Ishikawa (cell line): ENCODE measurements around the gene DSEL.

Source experiments
- CEBPB ChIP-seq: IDR thresholded peaks from 2 replicates; pipeline ENCODE4 v1.6.1; 2012
- CREB1 ChIP-seq: IDR thresholded peaks from 2 replicates; pipeline ENCODE4 v1.6.1; 2012; ENCODE audit warnings: low read depth
- EGR1 ChIP-seq: IDR thresholded peaks from 2 replicates; pipeline ENCODE4 v1.6.1; 2012
- EP300 ChIP-seq: IDR thresholded peaks from 2 replicates; pipeline ENCODE4 v1.6.1; 2012; ENCODE audit warnings: borderline replicate concordance
- FOXM1 ChIP-seq: IDR thresholded peaks from 2 replicates; pipeline ENCODE4 v1.6.1; 2012; ENCODE audit warnings: low read depth, borderline replicate concordance
- MAX ChIP-seq: IDR thresholded peaks from 2 replicates; pipeline ENCODE4 v1.6.1; 2012
- NFIC ChIP-seq: IDR thresholded peaks from 2 replicates; pipeline ENCODE4 v1.6.1; 2012
- RAD21 ChIP-seq: IDR thresholded peaks from 2 replicates; pipeline ENCODE4 v1.6.1; 2012; ENCODE audit warnings: low read depth
- REST ChIP-seq: IDR thresholded peaks from 2 replicates; pipeline ENCODE4 v1.6.1; 2012; ENCODE audit warnings: low read depth, mild to moderate bottlenecking
- TAF1 ChIP-seq: IDR thresholded peaks from 2 replicates; pipeline ENCODE4 v1.6.1; 2012; ENCODE audit warnings: low read depth, mild to moderate bottlenecking
- TCF12 ChIP-seq: IDR thresholded peaks from 2 replicates; pipeline ENCODE4 v1.6.1; 2012; ENCODE audit warnings: low read depth
- TEAD4 ChIP-seq: IDR thresholded peaks from 2 replicates; pipeline ENCODE4 v1.6.1; 2012
- USF1 ChIP-seq: IDR thresholded peaks from 2 replicates; pipeline ENCODE4 v1.6.1; 2012
- YY1 ChIP-seq: IDR thresholded peaks from 2 replicates; pipeline ENCODE4 v1.6.1; 2012; ENCODE audit warnings: low read depth
- ZBTB7A ChIP-seq: IDR thresholded peaks from 2 replicates; pipeline ENCODE4 v1.6.1; 2012; ENCODE audit warnings: low read depth

The DSEL gene

DNA sequence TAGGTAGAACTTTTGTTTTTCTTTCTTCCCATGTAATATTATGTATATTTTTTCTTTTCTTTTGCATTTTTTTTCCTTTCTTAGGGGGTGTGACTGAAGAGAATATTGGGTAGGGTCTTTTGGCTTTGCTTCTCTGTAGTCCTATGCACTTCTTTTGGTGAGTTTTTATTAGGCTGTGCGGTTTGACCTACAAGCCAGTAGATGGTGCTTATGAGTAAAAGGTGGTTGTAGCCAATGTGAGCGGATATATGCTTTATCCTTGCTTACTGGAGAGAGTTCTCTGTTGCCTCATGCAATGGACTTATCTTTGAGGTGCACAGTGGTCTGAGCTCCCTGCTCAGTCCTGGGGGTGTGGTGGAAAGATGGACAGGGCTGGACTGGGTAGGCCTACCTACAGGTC, 52.7 kb downstream of the DSEL start:
- TF ChIP-seq RAD21 (peak; percentile 22; the same call in 1 of the 2 replicates), CEBPB (no peak)

DNA sequence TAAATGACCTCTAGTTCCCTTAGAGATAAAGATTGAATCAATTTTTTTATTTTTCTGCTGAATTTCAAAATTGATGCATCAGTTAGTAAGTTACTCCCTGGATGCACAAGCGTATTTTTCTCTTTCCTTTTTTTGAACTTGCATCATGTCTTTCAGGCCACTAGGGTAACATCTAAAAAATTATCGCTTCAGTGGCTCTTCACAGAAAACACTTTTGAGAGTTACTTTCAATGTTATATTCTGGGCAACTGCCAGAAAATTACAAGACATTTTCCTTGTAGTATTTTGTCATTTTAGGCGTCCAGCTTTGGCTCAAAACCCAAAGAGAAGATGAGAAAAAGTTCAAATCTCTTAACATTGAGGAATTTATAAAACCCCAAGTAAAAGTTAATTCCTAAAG, 59.8 kb downstream of the DSEL start:
- TF ChIP-seq NFIC (no peak), CEBPB (no peak), TAF1 (no peak), EGR1 (no peak), ZBTB7A (no peak), CREB1 (no peak), USF1 (no peak), TCF12 (no peak), RAD21 (no peak), YY1 (no peak), EP300 (no peak), REST (no peak), MAX (no peak), FOXM1 (no peak), TEAD4 (no peak)
